Measurements from ENCODE around the gene HNF1B. TPM values are rescaled to one million over a fixed set of nuclear protein-coding genes. Genes with fewer than 3 reads are reported as not detected.

Gene HNF1B
- total and polyA plus RNA-seq, 2 donors (not counting 3 experiments of a cell fraction or from before 2014, with no cell fraction given): not detected

GRCh38 chr17:37691807-37692206, 53.1 kb downstream of the HNF1B start:
- Histone ChIP-seq H4K20me1 (replicated peaks; ENCODE audit: control insufficient read depth, extremely low read depth, insufficient read depth, low read length) (no peaks in the 10 kb centered on the region), H2AFZ (ENCODE audit: low read depth, low read length) (no peak overlapping the region), H3K9ac (replicated peaks; ENCODE audit: extremely low read depth, insufficient read depth, low read length) (no peak overlapping the region), H3K27ac (ENCODE audit: insufficient read depth, low read depth, low read length) (no peak overlapping the region), H3K27me3 (ENCODE audit: control insufficient read depth in 2 of 2, insufficient read depth in 2 of 2, low read length in 2 of 2) (peaks cover 5 to 7% of the 10 kb centered on the region in 2 experiments), H3K9me3 (replicated peaks; ENCODE audit: control insufficient read depth, insufficient read depth, low read length) (no peaks in the 10 kb centered on the region), H3K36me3 (ENCODE audit: control insufficient read depth in 2 of 2, extremely low read depth in 1 of 2, insufficient read depth in 2 of 2, low read length in 2 of 2) (no peaks in the 10 kb centered on the region), H3K79me2 (ENCODE audit: control insufficient read depth, insufficient read depth, low read length) (no peaks in the 10 kb centered on the region), H3K4me1 (ENCODE audit: control insufficient read depth, extremely low read depth, insufficient read depth, low read length) (no peaks in the 10 kb centered on the region), H3K4me2 (ENCODE audit: insufficient read depth, low read length) (no peak overlapping the region), H3K9me1 (replicated peaks; ENCODE audit: control insufficient read depth, extremely low read depth, insufficient read depth, low read length) (no peaks in the 10 kb centered on the region), H3K4me3 (replicated peaks in 1 of 3; ENCODE audit: insufficient read depth in 1 of 3, low read depth in 1 of 3, low read length in 3 of 3) (no peak overlapping the region)
- ChIA-PET CTCF (no interaction called here), POLR2A (no interaction called here)
- intact Hi-C loops (cut with micrococcal nuclease) (no loop called here), dilution Hi-C loops (cut with MboI; ENCODE audit: extremely low pct_ligation_motif_present, low sequenced_read_pairs) (no loop called here)
- TF ChIP-seq GATA2 (IDR thresholded peaks at IDR 0.05; ENCODE audit: insufficient read depth, insufficient read length, low read depth, low read length) (no peak), MAX (IDR thresholded peaks at IDR 0.05; ENCODE audit: insufficient read depth, insufficient read length) (no peak), MYC (IDR thresholded peaks at IDR 0.05; ENCODE audit: low read depth, low read length) (no peak), POLR2AphosphoS5 (IDR thresholded peaks at IDR 0.05; ENCODE audit: insufficient read depth, low read depth, low read length) (no peak), CTCF (IDR thresholded peaks at IDR 0.05; ENCODE audit: extremely low read depth in 1 of 2, insufficient read depth in 1 of 2, low read depth in 1 of 2, low read length in 2 of 2) (no peak), FOS (IDR thresholded peaks at IDR 0.05; ENCODE audit: borderline replicate concordance, insufficient read depth, low read length) (no peak), JUN (IDR thresholded peaks at IDR 0.05; ENCODE audit: borderline replicate concordance, insufficient read depth, insufficient read length, low read depth) (no peak), EZH2 (IDR thresholded peaks at IDR 0.05; ENCODE audit: borderline replicate concordance, low read depth, low read length, severe bottlenecking) (no peak), POLR2A (IDR thresholded peaks at IDR 0.05; ENCODE audit: low read depth, low read length) (no peak)
- DNase-seq (ENCODE audit: low read depth, low spot score) (no peak), FAIRE-seq (no peak)
- BruUV-seq (replicated peaks): no TSS peak

Measured in endothelial cell of umbilical vein (primary cell).